ENCODE results near the gene SLC25A11. TPM values are rescaled to one million over a fixed set of nuclear protein-coding genes. Genes with fewer than 3 reads are reported as not detected.

SLC25A11 gene
- total RNA-seq, 1 donor = 17.1 TPM

DNA sequence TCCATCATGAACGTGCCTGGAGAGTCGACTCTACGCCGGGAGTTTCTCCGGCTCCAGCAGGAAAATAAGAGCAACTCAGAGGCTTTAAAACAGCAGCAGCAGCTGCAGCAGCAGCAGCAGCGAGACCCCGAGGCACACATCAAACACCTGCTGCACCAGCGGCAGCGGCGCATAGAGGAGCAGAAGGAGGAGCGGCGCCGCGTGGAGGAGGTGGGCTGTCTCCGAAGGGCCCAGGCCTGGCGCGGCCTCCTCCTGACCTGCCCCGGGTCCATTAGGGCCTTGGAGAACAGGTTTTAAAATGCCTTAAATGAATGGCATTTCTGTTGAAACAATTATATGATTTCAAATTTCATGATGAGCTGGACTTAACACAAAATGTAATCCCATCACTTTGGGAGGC is 52.3 kb downstream of the SLC25A11 start:
- Histone ChIP-seq H3K9me3 (ENCODE audit: low read depth, low read length) (no peaks in the 10 kb centered on the region), H3K27me3 (ENCODE audit: insufficient read depth, low read length) (no peaks in the 10 kb centered on the region), H3K4me3 (ENCODE audit: low read length) (no peak overlapping the region), H3K4me1 (ENCODE audit: insufficient read depth, low read length) (no peaks in the 10 kb centered on the region)

Other genes starting within 250 kb of the SLC25A11 start
- gene PELP1, start 235.9 kb downstream of the SLC25A11 start, total RNA-seq = 16.3 TPM
- gene ARRB2, start 229.4 kb downstream of the SLC25A11 start, total RNA-seq = 201 TPM
- 4.8 TPM for gene MED11, start 208.6 kb downstream of the SLC25A11 start, total RNA-seq
- gene ZMYND15, start 200.2 kb downstream of the SLC25A11 start, total RNA-seq = 1.3 TPM
- gene CXCL16, start 200.1 kb downstream of the SLC25A11 start, total RNA-seq = 32.6 TPM
- gene TM4SF5, start 168.2 kb downstream of the SLC25A11 start, total RNA-seq = not detected
- not detected for gene VMO1, start 153.7 kb downstream of the SLC25A11 start, total RNA-seq
- gene GLTPD2, start 151.1 kb downstream of the SLC25A11 start, total RNA-seq = not detected
- gene PSMB6, start 143.9 kb downstream of the SLC25A11 start, total RNA-seq = 41.5 TPM
- 7.9 TPM for gene PLD2, start 132.9 kb downstream of the SLC25A11 start, total RNA-seq
- 68.8 TPM for gene MINK1, start 106.7 kb downstream of the SLC25A11 start, total RNA-seq
- 26.4 TPM for gene C17orf107, start 40.5 kb downstream of the SLC25A11 start, total RNA-seq
- 2.2 TPM for gene CHRNE, start 36.9 kb downstream of the SLC25A11 start, total RNA-seq
- 4.2 TPM for gene GP1BA, start 7.8 kb downstream of the SLC25A11 start, total RNA-seq
- 19.3 TPM for gene RNF167, start 222 bp upstream of the SLC25A11 start, total RNA-seq
- 414 TPM for gene PFN1, start 8.5 kb upstream of the SLC25A11 start, total RNA-seq
- 3.9 TPM for gene ENO3, start 11.1 kb upstream of the SLC25A11 start, total RNA-seq
- 30.4 TPM for gene SPAG7, start 27.8 kb upstream of the SLC25A11 start, total RNA-seq
- gene CAMTA2, start 47.6 kb upstream of the SLC25A11 start, total RNA-seq = 12.9 TPM
- not detected for gene INCA1, start 57.5 kb upstream of the SLC25A11 start, total RNA-seq
- 8.1 TPM for gene KIF1C, start 57.9 kb upstream of the SLC25A11 start, total RNA-seq
- not detected for gene SLC52A1, start 95.4 kb upstream of the SLC25A11 start, total RNA-seq
- 1.9 TPM for gene ZFP3, start 138.4 kb upstream of the SLC25A11 start, total RNA-seq
- 2.3 TPM for gene ZNF232, start 171.8 kb upstream of the SLC25A11 start, total RNA-seq
- gene USP6, start 176.0 kb upstream of the SLC25A11 start, total RNA-seq = 0.10 TPM